ENCODE data around the gene HMG20B. TPM values are rescaled to one million over a fixed set of nuclear protein-coding genes. Genes with fewer than 3 reads are reported as not detected.

The HMG20B gene
- total RNA-seq, 1 experiment from 2014 or later: 186 TPM

DNA sequence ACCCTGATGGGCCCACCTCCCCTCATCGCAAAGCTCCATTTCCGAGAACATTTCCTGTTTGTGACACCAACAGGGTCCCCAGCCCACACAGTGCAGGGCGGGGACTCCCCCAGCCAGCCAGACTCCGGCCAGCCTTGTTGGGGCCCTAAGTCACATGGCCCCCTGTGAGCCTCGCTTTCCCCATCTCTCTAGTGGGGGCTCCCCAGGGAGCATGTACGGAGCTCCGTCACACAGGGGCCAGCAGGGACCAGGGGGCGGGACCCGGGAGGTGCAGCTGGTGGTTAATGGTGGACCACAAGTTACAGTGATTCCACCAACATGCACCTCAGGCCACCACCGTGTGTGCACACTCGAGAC is 32.2 kb downstream of the HMG20B start:
- no peak for ATAC-seq

More for the DNA sequence above, 32.2 kb downstream of the HMG20B start:
- Histone ChIP-seq H3K9me2 (ENCODE audit: insufficient read depth) (no peaks in the 10 kb centered on the region), H3K4me3 (replicated peaks in 1 of 2; ENCODE audit: low read depth in 1 of 2, low read length in 2 of 2) (no peak overlapping the region), H4K20me1 (ENCODE audit: insufficient read depth) (no peaks in the 10 kb centered on the region), H3K9ac (ENCODE audit: low read length) (no peak overlapping the region), H3K79me2 (ENCODE audit: insufficient read depth, low read length) (no peaks in the 10 kb centered on the region), H3K9me3 (ENCODE audit: control insufficient read depth in 1 of 2, insufficient read depth in 1 of 2, low read depth in 1 of 2, low read length in 2 of 2) (no peaks in the 10 kb centered on the region), H2AFZ (ENCODE audit: low read depth, low read length, poor library complexity, severe bottlenecking) (no peak overlapping the region), H3K27me3 (ENCODE audit: insufficient read depth, low read length) (no peaks in the 10 kb centered on the region), H3K36me3 (ENCODE audit: control insufficient read depth in 1 of 2, insufficient read depth in 2 of 2, low read length in 2 of 2) (no peaks in the 10 kb centered on the region), H3K4me1 (ENCODE audit: control insufficient read depth in 1 of 2, insufficient read depth in 2 of 2, low read length in 2 of 2) (peaks cover 13 to 28% of the 10 kb centered on the region in 2 experiments), H3K4me2 (ENCODE audit: low read length) (no peak overlapping the region), H3K27ac (ENCODE audit: low read depth, low read length) (no peak overlapping the region)
- ChIA-PET POLR2A (no interaction called here), CTCF (no interaction called here), RAD21 (ENCODE audit: low non-redundant PET in 1 of 2, low total read pairs in 2 of 2, uncharacterized antibody in 2 of 2, unreplicated experiment in 2 of 2) (no interaction called here)
- TF ChIP-seq, protein P1, sequence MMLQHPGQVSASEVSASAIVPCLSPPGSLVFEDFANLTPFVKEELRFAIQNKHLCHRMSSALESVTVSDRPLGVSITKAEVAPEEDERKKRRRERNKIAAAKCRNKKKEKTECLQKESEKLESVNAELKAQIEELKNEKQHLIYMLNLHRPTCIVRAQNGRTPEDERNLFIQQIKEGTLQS (IDR thresholded peaks at IDR 0.05): no peak
- TF ChIP-seq SP1 (IDR thresholded peaks at IDR 0.05; ENCODE audit: low read depth) (no peak), YY1 (IDR thresholded peaks at IDR 0.05; ENCODE audit: extremely low read depth, insufficient replicate concordance, low read depth, low read length) (no peak), POLR2A (IDR thresholded peaks at IDR 0.05; ENCODE audit: borderline replicate concordance, extremely low read depth, insufficient read depth, insufficient read length) (no peak), EZH2phosphoT487 (IDR thresholded peaks at IDR 0.05; ENCODE audit: borderline replicate concordance) (no peak), CBX3 (IDR thresholded peaks at IDR 0.05; ENCODE audit: low read depth) (no peak), POLR2AphosphoS5 (IDR thresholded peaks at IDR 0.05; ENCODE audit: low read depth, low read length) (no peak), TCF7L2 (IDR thresholded peaks at IDR 0.05; ENCODE audit: borderline replicate concordance, extremely low read depth, insufficient read depth, insufficient read length) (no peak), ELF1 (IDR thresholded peaks at IDR 0.05; ENCODE audit: borderline replicate concordance, low read depth) (no peak), JUND (IDR thresholded peaks at IDR 0.05) (no peak), EGR1 (IDR thresholded peaks at IDR 0.05; ENCODE audit: low read depth) (no peak), ZFX (IDR thresholded peaks at IDR 0.05) (no peak), FOSL1 (IDR thresholded peaks at IDR 0.05; ENCODE audit: low read depth) (no peak), RAD21 (IDR thresholded peaks at IDR 0.05; ENCODE audit: low read depth) (no peak), CEBPB (IDR thresholded peaks at IDR 0.05; ENCODE audit: low read depth) (no peak)
- TF ChIP-seq, protein P2, sequence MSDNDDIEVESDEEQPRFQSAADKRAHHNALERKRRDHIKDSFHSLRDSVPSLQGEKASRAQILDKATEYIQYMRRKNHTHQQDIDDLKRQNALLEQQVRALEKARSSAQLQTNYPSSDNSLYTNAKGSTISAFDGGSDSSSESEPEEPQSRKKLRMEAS (IDR thresholded peaks at IDR 0.05): no peak
- TF ChIP-seq, protein P3, sequence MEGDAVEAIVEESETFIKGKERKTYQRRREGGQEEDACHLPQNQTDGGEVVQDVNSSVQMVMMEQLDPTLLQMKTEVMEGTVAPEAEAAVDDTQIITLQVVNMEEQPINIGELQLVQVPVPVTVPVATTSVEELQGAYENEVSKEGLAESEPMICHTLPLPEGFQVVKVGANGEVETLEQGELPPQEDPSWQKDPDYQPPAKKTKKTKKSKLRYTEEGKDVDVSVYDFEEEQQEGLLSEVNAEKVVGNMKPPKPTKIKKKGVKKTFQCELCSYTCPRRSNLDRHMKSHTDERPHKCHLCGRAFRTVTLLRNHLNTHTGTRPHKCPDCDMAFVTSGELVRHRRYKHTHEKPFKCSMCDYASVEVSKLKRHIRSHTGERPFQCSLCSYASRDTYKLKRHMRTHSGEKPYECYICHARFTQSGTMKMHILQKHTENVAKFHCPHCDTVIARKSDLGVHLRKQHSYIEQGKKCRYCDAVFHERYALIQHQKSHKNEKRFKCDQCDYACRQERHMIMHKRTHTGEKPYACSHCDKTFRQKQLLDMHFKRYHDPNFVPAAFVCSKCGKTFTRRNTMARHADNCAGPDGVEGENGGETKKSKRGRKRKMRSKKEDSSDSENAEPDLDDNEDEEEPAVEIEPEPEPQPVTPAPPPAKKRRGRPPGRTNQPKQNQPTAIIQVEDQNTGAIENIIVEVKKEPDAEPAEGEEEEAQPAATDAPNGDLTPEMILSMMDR (IDR thresholded peaks at IDR 0.05 in 2 of 3, conservative IDR thresholded peaks at IDR 0.05 in 1 of 3; ENCODE audit: borderline replicate concordance in 1 of 3, insufficient read depth in 1 of 3, low read depth in 2 of 3, low read length in 2 of 3): no peak
- TF ChIP-seq, protein P4, sequence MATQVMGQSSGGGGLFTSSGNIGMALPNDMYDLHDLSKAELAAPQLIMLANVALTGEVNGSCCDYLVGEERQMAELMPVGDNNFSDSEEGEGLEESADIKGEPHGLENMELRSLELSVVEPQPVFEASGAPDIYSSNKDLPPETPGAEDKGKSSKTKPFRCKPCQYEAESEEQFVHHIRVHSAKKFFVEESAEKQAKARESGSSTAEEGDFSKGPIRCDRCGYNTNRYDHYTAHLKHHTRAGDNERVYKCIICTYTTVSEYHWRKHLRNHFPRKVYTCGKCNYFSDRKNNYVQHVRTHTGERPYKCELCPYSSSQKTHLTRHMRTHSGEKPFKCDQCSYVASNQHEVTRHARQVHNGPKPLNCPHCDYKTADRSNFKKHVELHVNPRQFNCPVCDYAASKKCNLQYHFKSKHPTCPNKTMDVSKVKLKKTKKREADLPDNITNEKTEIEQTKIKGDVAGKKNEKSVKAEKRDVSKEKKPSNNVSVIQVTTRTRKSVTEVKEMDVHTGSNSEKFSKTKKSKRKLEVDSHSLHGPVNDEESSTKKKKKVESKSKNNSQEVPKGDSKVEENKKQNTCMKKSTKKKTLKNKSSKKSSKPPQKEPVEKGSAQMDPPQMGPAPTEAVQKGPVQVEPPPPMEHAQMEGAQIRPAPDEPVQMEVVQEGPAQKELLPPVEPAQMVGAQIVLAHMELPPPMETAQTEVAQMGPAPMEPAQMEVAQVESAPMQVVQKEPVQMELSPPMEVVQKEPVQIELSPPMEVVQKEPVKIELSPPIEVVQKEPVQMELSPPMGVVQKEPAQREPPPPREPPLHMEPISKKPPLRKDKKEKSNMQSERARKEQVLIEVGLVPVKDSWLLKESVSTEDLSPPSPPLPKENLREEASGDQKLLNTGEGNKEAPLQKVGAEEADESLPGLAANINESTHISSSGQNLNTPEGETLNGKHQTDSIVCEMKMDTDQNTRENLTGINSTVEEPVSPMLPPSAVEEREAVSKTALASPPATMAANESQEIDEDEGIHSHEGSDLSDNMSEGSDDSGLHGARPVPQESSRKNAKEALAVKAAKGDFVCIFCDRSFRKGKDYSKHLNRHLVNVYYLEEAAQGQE (IDR thresholded peaks at IDR 0.05; ENCODE audit: low read depth): no peak
- TF ChIP-seq, protein P5, sequence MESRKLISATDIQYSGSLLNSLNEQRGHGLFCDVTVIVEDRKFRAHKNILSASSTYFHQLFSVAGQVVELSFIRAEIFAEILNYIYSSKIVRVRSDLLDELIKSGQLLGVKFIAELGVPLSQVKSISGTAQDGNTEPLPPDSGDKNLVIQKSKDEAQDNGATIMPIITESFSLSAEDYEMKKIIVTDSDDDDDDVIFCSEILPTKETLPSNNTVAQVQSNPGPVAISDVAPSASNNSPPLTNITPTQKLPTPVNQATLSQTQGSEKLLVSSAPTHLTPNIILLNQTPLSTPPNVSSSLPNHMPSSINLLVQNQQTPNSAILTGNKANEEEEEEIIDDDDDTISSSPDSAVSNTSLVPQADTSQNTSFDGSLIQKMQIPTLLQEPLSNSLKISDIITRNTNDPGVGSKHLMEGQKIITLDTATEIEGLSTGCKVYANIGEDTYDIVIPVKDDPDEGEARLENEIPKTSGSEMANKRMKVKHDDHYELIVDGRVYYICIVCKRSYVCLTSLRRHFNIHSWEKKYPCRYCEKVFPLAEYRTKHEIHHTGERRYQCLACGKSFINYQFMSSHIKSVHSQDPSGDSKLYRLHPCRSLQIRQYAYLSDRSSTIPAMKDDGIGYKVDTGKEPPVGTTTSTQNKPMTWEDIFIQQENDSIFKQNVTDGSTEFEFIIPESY (IDR thresholded peaks at IDR 0.05; ENCODE audit: extremely low read depth, insufficient replicate concordance, low read length): no peak
- BruUV-seq (replicated peaks): no TSS peak
- no peak for DNase-seq (ENCODE audit: low read depth, low spot score)
- intact Hi-C loops (cut with micrococcal nuclease): no loop called here

Measured in HCT116 (cell line).